ENCODE results near the gene TSACC. TPM values are rescaled to one million over a fixed set of nuclear protein-coding genes. Genes with fewer than 3 reads are reported as not detected.
"Not testable (repeated sequence)": the region's sequence is repeated elsewhere in the genome, so short reads cannot be mapped to it uniquely, and the experiment has no call there.

TSACC gene
- total and polyA plus RNA-seq, 12 donors = 0.70 to 4.2 (median 0.90) TPM; not detected in 3

DNA sequence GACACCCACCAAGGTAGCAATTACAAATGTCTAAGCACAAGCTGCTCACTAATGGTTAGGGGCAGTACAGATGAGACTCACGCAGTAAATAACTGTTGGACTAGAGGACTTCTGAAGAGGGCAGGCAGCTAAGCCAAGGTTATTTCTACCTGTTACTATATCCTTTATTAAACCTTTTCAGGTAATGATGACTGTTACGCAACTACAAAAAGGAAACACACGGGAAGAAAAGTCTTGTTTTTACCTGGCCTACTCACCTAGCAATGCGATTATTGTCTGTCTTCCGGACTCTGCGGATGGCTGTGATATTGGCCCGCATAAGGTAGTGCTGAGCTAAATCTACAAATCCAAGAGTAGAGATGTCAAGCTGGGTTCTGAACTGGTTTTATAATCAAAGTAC, 21.4 kb upstream of the TSACC start:
- Histone ChIP-seq H3K4me1 (replicated peaks in 1 of 2) (no peaks in the 10 kb centered on the region), H3K9me3 (replicated peaks in 1 of 3) (no peaks in the 10 kb centered on the region), H3K4me3 (no peak overlapping the region), H3K27me3 (no peaks in the 10 kb centered on the region), H3K36me3 (replicated peaks in 1 of 2) (peaks cover 0 to 93% of the 10 kb centered on the region in 2 donors), H3K27ac (no peak overlapping the region)
- DNase-seq = peak in 1 of 7 donors; percentile 2
- WGBS, 4 donors = 86 to 90% (median 88%) methylated on average over 7 of the region's 7 CpGs
- intact Hi-C loops (cut with DNase I) = loop anchor here in 1 of 2 donors (10.0 kb wide), 1 partner anchor 162 kb away; the partner anchor contains the start of gene SEMA4A
- no peak for TF ChIP-seq POLR2A (IDR thresholded peaks at IDR 0.05)
- TF ChIP-seq, protein P1, sequence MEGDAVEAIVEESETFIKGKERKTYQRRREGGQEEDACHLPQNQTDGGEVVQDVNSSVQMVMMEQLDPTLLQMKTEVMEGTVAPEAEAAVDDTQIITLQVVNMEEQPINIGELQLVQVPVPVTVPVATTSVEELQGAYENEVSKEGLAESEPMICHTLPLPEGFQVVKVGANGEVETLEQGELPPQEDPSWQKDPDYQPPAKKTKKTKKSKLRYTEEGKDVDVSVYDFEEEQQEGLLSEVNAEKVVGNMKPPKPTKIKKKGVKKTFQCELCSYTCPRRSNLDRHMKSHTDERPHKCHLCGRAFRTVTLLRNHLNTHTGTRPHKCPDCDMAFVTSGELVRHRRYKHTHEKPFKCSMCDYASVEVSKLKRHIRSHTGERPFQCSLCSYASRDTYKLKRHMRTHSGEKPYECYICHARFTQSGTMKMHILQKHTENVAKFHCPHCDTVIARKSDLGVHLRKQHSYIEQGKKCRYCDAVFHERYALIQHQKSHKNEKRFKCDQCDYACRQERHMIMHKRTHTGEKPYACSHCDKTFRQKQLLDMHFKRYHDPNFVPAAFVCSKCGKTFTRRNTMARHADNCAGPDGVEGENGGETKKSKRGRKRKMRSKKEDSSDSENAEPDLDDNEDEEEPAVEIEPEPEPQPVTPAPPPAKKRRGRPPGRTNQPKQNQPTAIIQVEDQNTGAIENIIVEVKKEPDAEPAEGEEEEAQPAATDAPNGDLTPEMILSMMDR (IDR thresholded peaks at IDR 0.05) = no peak

DNA sequence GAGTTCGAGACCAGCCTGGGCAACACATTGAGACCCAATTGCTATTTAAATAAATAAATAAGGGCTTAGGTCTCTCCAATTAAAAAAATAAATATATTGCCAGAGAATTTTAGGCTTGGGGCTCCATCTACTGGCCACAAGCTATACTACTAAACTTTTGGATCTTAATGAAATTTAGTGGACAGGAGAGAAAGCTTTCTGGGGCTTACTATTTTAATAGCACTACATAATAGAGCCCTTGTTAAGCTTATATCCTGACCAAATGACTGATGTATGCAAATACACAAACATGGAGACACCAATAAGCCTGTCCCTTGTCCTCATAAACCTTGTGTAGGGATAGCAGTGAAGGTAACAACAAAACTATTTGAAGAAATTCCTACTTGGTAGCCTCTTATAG, 18.7 kb upstream of the TSACC start:
- WGBS, 4 donors = 56 to 75% (median 70%) methylated on average over 1 of the region's 1 CpG
- Histone ChIP-seq H3K9me3 (replicated peaks in 1 of 3) (no peaks in the 10 kb centered on the region), H3K36me3 (replicated peaks in 1 of 2) (peaks cover 0 to 99% of the 10 kb centered on the region in 2 donors), H3K4me1 (replicated peaks in 1 of 2) (no peaks in the 10 kb centered on the region), H3K27me3 (no peaks in the 10 kb centered on the region), H3K27ac (no peak overlapping the region), H3K4me3 (no peak overlapping the region)
- DNase-seq = peak in 1 of 7 donors; percentile 36
- TF ChIP-seq, protein P1 (IDR thresholded peaks at IDR 0.05) = peak; percentile 26 to 61 (median 44)
- TF ChIP-seq POLR2A (IDR thresholded peaks at IDR 0.05) = no peak
- intact Hi-C loops (cut with DNase I) = loop anchor here in 1 of 2 donors (10.0 kb wide), 1 partner anchor 165 kb away; the partner anchor contains the start of gene SEMA4A

DNA sequence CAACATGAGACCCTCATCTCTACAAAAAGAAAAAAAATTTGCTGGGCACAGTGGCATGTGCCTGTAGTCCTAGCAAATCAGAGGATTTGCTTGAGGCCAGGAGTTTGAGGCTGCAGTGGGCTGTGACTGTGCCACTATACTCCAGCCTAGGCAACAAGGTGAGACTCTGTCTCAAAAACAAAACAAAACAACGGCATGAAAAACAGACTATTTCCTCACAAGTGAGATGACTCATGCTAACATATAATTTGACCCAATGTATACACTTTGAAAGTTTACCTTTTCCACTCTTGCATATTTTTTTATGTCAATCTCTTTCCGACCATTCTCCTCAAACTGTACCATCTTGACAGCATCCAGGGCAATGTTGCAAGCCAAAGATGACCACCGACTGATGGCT, 17.8 kb upstream of the TSACC start:
- intact Hi-C loops (cut with DNase I) = no loop called here
- no peak for TF ChIP-seq POLR2A (IDR thresholded peaks at IDR 0.05)
- TF ChIP-seq, protein P1 (IDR thresholded peaks at IDR 0.05) = no peak
- H3K36me3 ChIP-seq (replicated peaks in 1 of 2) = peaks cover 0 to 96% of the 10 kb centered on the region in 2 donors

GRCh38 chr1:156323179-156323578, 15.1 kb upstream of the TSACC start:
- H3K9me3 ChIP-seq (replicated peaks in 1 of 3); H3K27me3 ChIP-seq; DNase-seq; intact Hi-C loops (cut with DNase I); H3K27ac ChIP-seq; H3K4me3 ChIP-seq; H3K4me1 ChIP-seq (replicated peaks in 1 of 2): not testable (repeated sequence)
- WGBS, 4 donors = 92 to 97% (median 93%) methylated on average over 9 of the region's 9 CpGs
- H3K36me3 ChIP-seq (replicated peaks in 1 of 2) = peaks cover 0 to 80% of the 10 kb centered on the region in 2 donors

More for the DNA sequence above, 17.8 kb upstream of the TSACC start:
- Histone ChIP-seq H3K4me3 (no peak overlapping the region), H3K27ac (no peak overlapping the region), H3K4me1 (replicated peaks in 1 of 2) (no peaks in the 10 kb centered on the region), H3K27me3 (no peaks in the 10 kb centered on the region), H3K9me3 (replicated peaks in 1 of 3) (no peaks in the 10 kb centered on the region)
- whole genome bisulfite sequencing, 4 donors = 72 to 84% (median 78%) methylated on average over 3 of the region's 3 CpGs
- no peak for DNase-seq

DNA sequence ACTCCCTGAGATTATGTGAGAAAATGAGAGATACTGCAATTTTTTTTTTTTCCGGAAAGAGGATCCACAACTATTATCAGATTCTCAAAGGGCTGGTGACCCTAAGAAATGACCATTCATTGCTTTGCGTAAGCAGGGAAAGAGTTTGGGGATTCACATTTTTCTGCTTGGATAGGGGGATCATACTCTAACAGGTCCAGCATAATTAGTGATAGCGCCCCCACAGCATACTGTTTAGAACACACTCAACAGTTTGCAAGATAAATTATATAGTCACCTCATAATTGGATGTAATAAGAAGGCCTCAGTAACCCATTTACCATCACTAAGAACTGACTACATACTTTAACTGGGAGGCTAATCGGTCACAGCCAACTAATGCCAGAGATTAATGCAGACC, 2.1 kb upstream of the TSACC start:
- intact Hi-C loops (cut with DNase I) = no loop called here
- Histone ChIP-seq H3K9me3 (replicated peaks in 1 of 3) (no peaks in the 10 kb centered on the region), H3K27me3 (no peaks in the 10 kb centered on the region), H3K4me1 (replicated peaks in 1 of 2) (peaks cover 15 to 22% of the 10 kb centered on the region in 2 donors), H3K27ac (no peak overlapping the region), H3K4me3 (peak overlapping the region in 1 of 4 donors; percentile 82), H3K36me3 (replicated peaks in 1 of 2) (peaks cover 0 to 46% of the 10 kb centered on the region in 2 donors)
- 69 to 77% (median 73%) methylated on average over 4 of the region's 4 CpGs for WGBS, 4 donors
- no peak for DNase-seq
- TF ChIP-seq, protein P1 (IDR thresholded peaks at IDR 0.05) = no peak
- no peak for TF ChIP-seq POLR2A (IDR thresholded peaks at IDR 0.05)
